Activated B cell treated with CpG ODN at 0.5 μM for 24 hours (primary cell): ENCODE results near the gene TNNI2. TPM values are rescaled to one million over a fixed set of nuclear protein-coding genes. Genes with fewer than 3 reads are reported as not detected.

Source experiments
- ATAC-seq: fragments of 200-7000 bp; cut with Tn5 transposase; one replicate; pipeline ENCODE4 v1.10.0; 2021; ENCODE audit warnings: low read depth, mild to moderate bottlenecking, moderate library complexity
- CTCF ChIA-PET: fragments of 350-600 bp; sonication (Branson Sonifier 250); formaldehyde crosslinking; loops from one replicate; lab custom pipeline; 2021; ENCODE audit warnings: antibody characterized with exemption; lab: Charles Lee
- POLR2A ChIA-PET: fragments of 350-600 bp; sonication (Branson Sonifier 250); formaldehyde crosslinking; loops from one replicate; lab custom pipeline; 2021; ENCODE audit warnings: antibody characterized with exemption; lab: Charles Lee
- DNase-seq: peaks from one replicate; pipeline ENCODE4 v3.0.0; 2022
- H3K27ac Mint-ChIP-seq: one replicate; pipeline ENCODE4 v1.8.0; 2020; ENCODE audit warnings: mixed read lengths
- H3K27me3 Mint-ChIP-seq: one replicate; pipeline ENCODE4 v1.8.0; 2021; ENCODE audit warnings: mixed read lengths
- H3K36me3 Mint-ChIP-seq: one replicate; pipeline ENCODE4 v1.8.0; 2021; ENCODE audit warnings: low read depth, mixed read lengths
- H3K4me1 Mint-ChIP-seq: one replicate; pipeline ENCODE4 v1.8.0; 2021; ENCODE audit warnings: mixed read lengths
- H3K4me3 Mint-ChIP-seq: one replicate; pipeline ENCODE4 v1.8.0; 2020; ENCODE audit warnings: mild to moderate bottlenecking, mixed read lengths
- H3K9me3 Mint-ChIP-seq: one replicate; pipeline ENCODE4 v1.8.0; 2020; ENCODE audit warnings: mixed read lengths
- CTCF ChIP-seq: fragments of 200-600 bp; IDR thresholded peaks from one replicate; pipeline ENCODE4 v1.8.0; 2022; ENCODE audit warnings: antibody characterized with exemption, mild to moderate bottlenecking
- intact Hi-C: fragments of 100-400 bp; cut with micrococcal nuclease; formaldehyde crosslinking; loops from one replicate; pipeline ENCODE4 v1.15.1; 2024
- total RNA-seq: library from RNA; stranded (reverse); gene quantifications from 2 replicates; pipeline ENCODE4 v1.2.3, GENCODE V29; 2022

Gene TNNI2
- total RNA-seq, 1 donor from 2014 or later: 1.0 TPM

GRCh38 chr11:1857064-1857463 is 18.3 kb downstream of the TNNI2 start:
- ChIA-PET POLR2A (interaction anchor here (1.4 kb wide), 1 partner anchor 12 kb away, joined by 3 read pairs; no protein-coding TSS in a partner anchor), CTCF (interaction anchor here (1.3 kb wide), 2 partner anchors 19 to 25 kb away, joined by 3 to 4 read pairs; no protein-coding TSS in a partner anchor)
- no peak overlapping the region for H3K27ac Mint-ChIP-seq
- no peaks in the 10 kb centered on the region for H3K27me3 Mint-ChIP-seq
- ATAC-seq (no peak), DNase-seq (no peak)
- intact Hi-C loops: loop anchor here (10.0 kb wide), 1 partner anchor 1242 kb away; the partner anchor contains the start of gene IRF7
- no peak for TF ChIP-seq CTCF
- H3K4me1 Mint-ChIP-seq: peaks cover 56% of the 10 kb centered on the region
- H3K36me3 Mint-ChIP-seq: peaks cover 26% of the 10 kb centered on the region
- H3K4me3 Mint-ChIP-seq: no peak overlapping the region
- no peaks in the 10 kb centered on the region for H3K9me3 Mint-ChIP-seq

- no peak overlapping the region for H3K27ac Mint-ChIP-seq
- no peak for TF ChIP-seq CTCF
- H3K9me3 Mint-ChIP-seq: no peaks in the 10 kb centered on the region
- peaks cover 24% of the 10 kb centered on the region for H3K36me3 Mint-ChIP-seq
- H3K4me1 Mint-ChIP-seq: peaks cover 45% of the 10 kb centered on the region
- ChIA-PET CTCF (interaction anchor here (1.3 kb wide), 1 partner anchor 18 kb away, joined by 4 read pairs; no protein-coding TSS in a partner anchor), POLR2A (no interaction called here)
- intact Hi-C loops: loop anchor here (10.0 kb wide), 1 partner anchor 1243 kb away; the partner anchor contains the start of gene IRF7
- no peaks in the 10 kb centered on the region for H3K27me3 Mint-ChIP-seq
- ATAC-seq (no peak), DNase-seq (no peak)
- no peak overlapping the region for H3K4me3 Mint-ChIP-seq
These were observed 19.4 kb downstream of the TNNI2 start for GRCh38 chr11:1858154-1858553.

GRCh38 chr11:1858576-1858975 is 19.8 kb downstream of the TNNI2 start:
- intact Hi-C loops: loop anchor here (10.0 kb wide), 1 partner anchor 1244 kb away; the partner anchor contains the start of gene IRF7
- no peaks in the 10 kb centered on the region for H3K9me3 Mint-ChIP-seq

GRCh38 chr11:1859004-1859403 is 20.2 kb downstream of the TNNI2 start:
- intact Hi-C loops: loop anchor here (10.0 kb wide), 1 partner anchor 1244 kb away; the partner anchor contains the start of gene IRF7
- peaks cover 41% of the 10 kb centered on the region for H3K4me1 Mint-ChIP-seq
- no peak overlapping the region for H3K27ac Mint-ChIP-seq
- ChIA-PET POLR2A (interaction anchor here (1.3 kb wide), 1 partner anchor 9 kb away, joined by 3 read pairs; no protein-coding TSS in a partner anchor), CTCF (interaction anchor here (1.3 kb wide), 1 partner anchor 165 kb away, joined by 3 read pairs; no protein-coding TSS in a partner anchor)
- DNase-seq (no peak), ATAC-seq (no peak)
- H3K9me3 Mint-ChIP-seq: no peaks in the 10 kb centered on the region
- TF ChIP-seq CTCF: no peak
- H3K4me3 Mint-ChIP-seq: no peak overlapping the region
- H3K27me3 Mint-ChIP-seq: no peaks in the 10 kb centered on the region
- peaks cover 19% of the 10 kb centered on the region for H3K36me3 Mint-ChIP-seq

More at GRCh38 chr11:1858576-1858975, 19.8 kb downstream of the TNNI2 start:
- no peak for DNase-seq
- Mint-ChIP-seq H3K4me1 (peaks cover 44% of the 10 kb centered on the region), H3K36me3 (peaks cover 23% of the 10 kb centered on the region), H3K27ac (no peak overlapping the region), H3K4me3 (no peak overlapping the region), H3K27me3 (no peaks in the 10 kb centered on the region)
- TF ChIP-seq CTCF: no peak
- ChIA-PET POLR2A (interaction anchor here (1.3 kb wide), 1 partner anchor 9 kb away, joined by 3 read pairs; no protein-coding TSS in a partner anchor), CTCF (interaction anchor here (1.3 kb wide), 1 partner anchor 164 kb away, joined by 3 read pairs; no protein-coding TSS in a partner anchor)
- no peak for ATAC-seq

- Mint-ChIP-seq H3K9me3 (no peaks in the 10 kb centered on the region), H3K27ac (no peak overlapping the region), H3K27me3 (no peaks in the 10 kb centered on the region), H3K4me3 (no peak overlapping the region), H3K36me3 (peaks cover 21% of the 10 kb centered on the region), H3K4me1 (peaks cover 41% of the 10 kb centered on the region)
- intact Hi-C loops: no loop called here
- POLR2A ChIA-PET: interaction anchor here (1.3 kb wide), 1 partner anchor 10 kb away, joined by 3 read pairs; no protein-coding TSS in a partner anchor
- no peak for ATAC-seq
- no peak for DNase-seq
- CTCF ChIA-PET: interaction anchor here (1.3 kb wide), 1 partner anchor 166 kb away, joined by 3 read pairs; no protein-coding TSS in a partner anchor
- TF ChIP-seq CTCF: no peak
These were observed 21.3 kb downstream of the TNNI2 start for GRCh38 chr11:1860108-1860507.
